Gastroesophageal sphincter (tissue), 3 donors: Measurements from ENCODE around the gene KCNN3.

ENCODE experiments used
- EP300 ChIP-seq: sonication (generic); formaldehyde crosslinking; IDR thresholded peaks from one replicate; pipeline ENCODE4 v1.6.1; 2017; ENCODE audit warnings: antibody characterized with exemption, mild to moderate bottlenecking
- POLR2A ChIP-seq, 2 donors: fragments of 450-650 bp; IDR thresholded peaks; one replicate each; pipeline ENCODE4 v1.6.1; 2017; ENCODE audit warnings: antibody characterized with exemption in 2 of 2, mild to moderate bottlenecking in 2 of 2, moderate library complexity in 1 of 2
- POLR2AphosphoS5 ChIP-seq: sonication (generic); formaldehyde crosslinking; IDR thresholded peaks from one replicate; pipeline ENCODE4 v1.6.1; 2017; ENCODE audit warnings: antibody characterized with exemption
- TF ChIP-seq, protein P1 (sequence below), 4 experiments: fragments of 200-600 bp in 2 of 4; fragments of 450-650 bp in 2 of 4; sonication (generic) in 1 of 4; IDR thresholded peaks; one replicate each; pipeline ENCODE4 v1.5.1; 2017 to 2019; ENCODE audit warnings: antibody characterized with exemption in 4 of 4, mild to moderate bottlenecking in 2 of 4, moderate library complexity in 2 of 4

DNA sequence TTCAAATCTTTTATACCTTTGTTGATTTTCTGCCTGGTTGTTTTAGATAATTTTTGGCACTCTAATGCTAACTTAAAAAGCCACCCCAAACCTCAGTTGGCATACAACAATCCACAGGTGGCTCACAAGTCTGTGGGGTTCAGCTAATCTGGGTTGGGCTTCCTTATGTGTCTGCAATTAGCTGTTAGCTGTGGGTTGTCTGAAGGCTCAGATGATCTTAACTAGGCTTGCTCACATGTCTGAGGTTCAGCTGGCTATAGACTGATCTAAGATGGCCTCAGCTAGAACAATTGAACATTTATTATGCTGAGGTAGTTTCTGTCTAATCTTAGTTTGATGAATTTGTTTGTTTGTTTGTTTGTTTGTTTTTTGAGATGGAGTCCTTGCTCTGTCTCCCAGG is 217.2 kb downstream of the KCNN3 start:
- no peak for TF ChIP-seq POLR2A (IDR thresholded peaks at IDR 0.05)
- TF ChIP-seq, protein P1, sequence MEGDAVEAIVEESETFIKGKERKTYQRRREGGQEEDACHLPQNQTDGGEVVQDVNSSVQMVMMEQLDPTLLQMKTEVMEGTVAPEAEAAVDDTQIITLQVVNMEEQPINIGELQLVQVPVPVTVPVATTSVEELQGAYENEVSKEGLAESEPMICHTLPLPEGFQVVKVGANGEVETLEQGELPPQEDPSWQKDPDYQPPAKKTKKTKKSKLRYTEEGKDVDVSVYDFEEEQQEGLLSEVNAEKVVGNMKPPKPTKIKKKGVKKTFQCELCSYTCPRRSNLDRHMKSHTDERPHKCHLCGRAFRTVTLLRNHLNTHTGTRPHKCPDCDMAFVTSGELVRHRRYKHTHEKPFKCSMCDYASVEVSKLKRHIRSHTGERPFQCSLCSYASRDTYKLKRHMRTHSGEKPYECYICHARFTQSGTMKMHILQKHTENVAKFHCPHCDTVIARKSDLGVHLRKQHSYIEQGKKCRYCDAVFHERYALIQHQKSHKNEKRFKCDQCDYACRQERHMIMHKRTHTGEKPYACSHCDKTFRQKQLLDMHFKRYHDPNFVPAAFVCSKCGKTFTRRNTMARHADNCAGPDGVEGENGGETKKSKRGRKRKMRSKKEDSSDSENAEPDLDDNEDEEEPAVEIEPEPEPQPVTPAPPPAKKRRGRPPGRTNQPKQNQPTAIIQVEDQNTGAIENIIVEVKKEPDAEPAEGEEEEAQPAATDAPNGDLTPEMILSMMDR (IDR thresholded peaks at IDR 0.05): no peak
- TF ChIP-seq EP300: no peak
- TF ChIP-seq POLR2AphosphoS5: no peak
